NCI-H526 (cell line): Measurements from ENCODE around the gene SORCS2.

Experiments
- DNase-seq, 2 experiments: peaks; one replicate each; lab custom pipeline; 2025; lab: John Stamatoyannopoulos, UW

SORCS2 gene

GRCh38 chr4:7652006-7652405 is 459.7 kb downstream of the SORCS2 start:
- no peak for DNase-seq

- no peak for DNase-seq
Measured at GRCh38 chr4:7652451-7652881, 460.1 kb downstream of the SORCS2 start.

GRCh38 chr4:7652906-7653305 is 460.6 kb downstream of the SORCS2 start:
- no peak for DNase-seq

- DNase-seq, result peak in 1 of 2 experiments; percentile 20
Measured at GRCh38 chr4:7653510-7654369, 461.4 kb downstream of the SORCS2 start.

- no peak for DNase-seq
Measured at GRCh38 chr4:7654550-7655445, 462.5 kb downstream of the SORCS2 start.

- no peak for DNase-seq
Measured at GRCh38 chr4:7655511-7656243, 463.3 kb downstream of the SORCS2 start.

- peak in 1 of 2 experiments; percentile 38 for DNase-seq
Measured at GRCh38 chr4:7656244-7656800, 464.0 kb downstream of the SORCS2 start.

GRCh38 chr4:7657545-7658297 is 465.4 kb downstream of the SORCS2 start:
- DNase-seq, result no peak

- DNase-seq, result peak in 1 of 2 experiments; percentile 35
Measured at GRCh38 chr4:7658341-7659204, 466.2 kb downstream of the SORCS2 start.

- no peak for DNase-seq
Measured at GRCh38 chr4:7659429-7660175, 467.3 kb downstream of the SORCS2 start.

GRCh38 chr4:7660176-7661039 is 468.1 kb downstream of the SORCS2 start:
- DNase-seq, result no peak

- no peak for DNase-seq
Measured at GRCh38 chr4:7661066-7661748, 468.9 kb downstream of the SORCS2 start.

- no peak for DNase-seq
Measured at GRCh38 chr4:7661846-7662506, 469.6 kb downstream of the SORCS2 start.

- DNase-seq, result no peak
Measured at GRCh38 chr4:7662507-7662846, 470.1 kb downstream of the SORCS2 start.

GRCh38 chr4:7663075-7663541 is 470.8 kb downstream of the SORCS2 start:
- no peak for DNase-seq

- DNase-seq, result no peak
Measured at GRCh38 chr4:7664106-7664505, 471.8 kb downstream of the SORCS2 start.

GRCh38 chr4:7665321-7665720 is 473.0 kb downstream of the SORCS2 start:
- no peak for DNase-seq
